Panc1 (cell line): ENCODE data around the gene LARGE2. TPM values are rescaled to one million over a fixed set of nuclear protein-coding genes. Genes with fewer than 3 reads are reported as not detected.

ENCODE experiments used
- ATAC-seq: fragments of 200-7000 bp; cut with Tn5 transposase; 2 replicates; pipeline ENCODE4 v1.9.1; 2020; ENCODE audit warnings: mild to moderate bottlenecking, moderate library complexity
- BruUV-seq: library from RNA; stranded (reverse); fragments of 400-500 nt; replicated peaks from 2 replicates; lab custom pipeline; 2021; lab: Mats Ljungman, UMichigan
- CTCF ChIA-PET: fragments of 300-600 bp; sonication (Branson Sonifier 250); formaldehyde crosslinking; loops from one replicate; lab custom pipeline; 2022; ENCODE audit warnings: antibody characterized with exemption; lab: Charles Lee
- POLR2A ChIA-PET: fragments of 300-600 bp; sonication (Branson Sonifier 250); formaldehyde crosslinking; loops from one replicate; lab custom pipeline; 2022; ENCODE audit warnings: antibody characterized with exemption; lab: Charles Lee
- DNase-seq: peaks from one replicate; pipeline ENCODE4 v3.0.0-alpha.2; 2010; ENCODE audit warnings: low read depth, low spot score
- H3K27ac ChIP-seq: 2 replicates; pipeline ENCODE4 v1.5.1; 2011; ENCODE audit warnings: mild to moderate bottlenecking, low read length, inconsistent platforms
- H3K27me3 ChIP-seq: fragments of 200-500 bp; sonication (Bioruptor generic); 2 replicates; pipeline ENCODE4 v1.6.0; 2014; ENCODE audit warnings: low read length, inconsistent platforms; ENCODE audit not compliant: control insufficient read depth, insufficient read depth
- H3K36me3 ChIP-seq: fragments of 200-500 bp; sonication (Bioruptor generic); 2 replicates; pipeline ENCODE4 v1.5.1; 2014; ENCODE audit warnings: inconsistent platforms, mild to moderate bottlenecking, low read length, moderate library complexity; ENCODE audit not compliant: control insufficient read depth, insufficient read depth
- H3K4me1 ChIP-seq: 2 replicates; pipeline ENCODE4 v1.5.1; 2011; ENCODE audit warnings: inconsistent platforms, mild to moderate bottlenecking, low read length, moderate library complexity; ENCODE audit not compliant: control insufficient read depth, insufficient read depth
- H3K4me3 ChIP-seq, 2 experiments: 2 replicates each; pipeline ENCODE4 v1.5.1; 2011 to 2012; ENCODE audit warnings: low read depth in 2 of 2, low read length in 2 of 2, mild to moderate bottlenecking in 2 of 2, inconsistent platforms in 1 of 2, moderate library complexity in 1 of 2
- H3K9me3 ChIP-seq: fragments of 200-500 bp; sonication (Bioruptor generic); 2 replicates; pipeline ENCODE4 v1.5.1; 2014; ENCODE audit warnings: low read depth, mild to moderate bottlenecking, inconsistent platforms, low read length, moderate library complexity; ENCODE audit not compliant: control insufficient read depth, insufficient read depth
- CTCF ChIP-seq: fragments of 450-650 bp; IDR thresholded peaks from 2 replicates; pipeline ENCODE4 v1.5.1; 2017; ENCODE audit warnings: mild to moderate bottlenecking
- POLR2AphosphoS5 ChIP-seq: IDR thresholded peaks from 2 replicates; pipeline ENCODE4 v1.6.1; 2012; ENCODE audit warnings: mild to moderate bottlenecking, low read depth, low read length, moderate library complexity
- REST ChIP-seq, 2 experiments: IDR thresholded peaks; 2 replicates each; pipeline ENCODE4 v1.6.1; 2011 to 2012; ENCODE audit warnings: low read depth in 2 of 2, control low read depth in 1 of 2, low read length in 1 of 2, mild to moderate bottlenecking in 1 of 2, moderate library complexity in 1 of 2; ENCODE audit not compliant: insufficient read depth in 1 of 2
- SIN3A ChIP-seq: IDR thresholded peaks from 2 replicates; pipeline ENCODE4 v1.6.1; 2012; ENCODE audit warnings: low read depth, mild to moderate bottlenecking, low read length, moderate library complexity, borderline replicate concordance; ENCODE audit not compliant: insufficient read depth
- TCF7L2 ChIP-seq: IDR thresholded peaks from 2 replicates; pipeline ENCODE4 v1.6.1; 2011; ENCODE audit warnings: mild to moderate bottlenecking, low read depth, low read length, inconsistent platforms
- in situ Hi-C: cut with HindIII; loops from 2 replicates; pipeline ENCODE4 v1.10.0; 2016; ENCODE audit warnings: low sequenced_read_pairs, low pct_unique_long_range_greater_than_20kb
- intact Hi-C: fragments of 100-400 bp; cut with micrococcal nuclease; formaldehyde crosslinking; loops from one replicate; pipeline ENCODE4 v1.10.0; 2022; ENCODE audit not compliant: unreplicated experiment
- total RNA-seq: library from RNA; stranded (reverse); gene quantifications from one replicate; pipeline ENCODE4 v1.2.1, GENCODE V29; 2021; ENCODE audit not compliant: unreplicated experiment

LARGE2 gene
- total RNA-seq, 1 experiment from 2014 or later, result 1.4 TPM

GRCh38 chr11:45921561-45922424 lies 663 bp upstream of the LARGE2 start:
- no peaks in the 10 kb centered on the region for H3K9me3 ChIP-seq
- H3K27me3 ChIP-seq, result no peaks in the 10 kb centered on the region; the same call in 1 of the 2 replicates
- H3K27ac ChIP-seq, result no peak overlapping the region
- no peak for TF ChIP-seq CTCF
- ChIA-PET POLR2A (no interaction called here), CTCF (no interaction called here)
- intact Hi-C loops, result no loop called here
- in situ Hi-C loops, result no loop called here
- BruUV-seq, result no TSS peak
- H3K36me3 ChIP-seq, result peaks cover 8% of the 10 kb centered on the region; the same call in 1 of the 2 replicates
- peaks cover 8% of the 10 kb centered on the region for H3K4me1 ChIP-seq
- DNase-seq (no peak), ATAC-seq (no peak)
- peak overlapping the region; percentile 41 to 42 for H3K4me3 ChIP-seq

DNA sequence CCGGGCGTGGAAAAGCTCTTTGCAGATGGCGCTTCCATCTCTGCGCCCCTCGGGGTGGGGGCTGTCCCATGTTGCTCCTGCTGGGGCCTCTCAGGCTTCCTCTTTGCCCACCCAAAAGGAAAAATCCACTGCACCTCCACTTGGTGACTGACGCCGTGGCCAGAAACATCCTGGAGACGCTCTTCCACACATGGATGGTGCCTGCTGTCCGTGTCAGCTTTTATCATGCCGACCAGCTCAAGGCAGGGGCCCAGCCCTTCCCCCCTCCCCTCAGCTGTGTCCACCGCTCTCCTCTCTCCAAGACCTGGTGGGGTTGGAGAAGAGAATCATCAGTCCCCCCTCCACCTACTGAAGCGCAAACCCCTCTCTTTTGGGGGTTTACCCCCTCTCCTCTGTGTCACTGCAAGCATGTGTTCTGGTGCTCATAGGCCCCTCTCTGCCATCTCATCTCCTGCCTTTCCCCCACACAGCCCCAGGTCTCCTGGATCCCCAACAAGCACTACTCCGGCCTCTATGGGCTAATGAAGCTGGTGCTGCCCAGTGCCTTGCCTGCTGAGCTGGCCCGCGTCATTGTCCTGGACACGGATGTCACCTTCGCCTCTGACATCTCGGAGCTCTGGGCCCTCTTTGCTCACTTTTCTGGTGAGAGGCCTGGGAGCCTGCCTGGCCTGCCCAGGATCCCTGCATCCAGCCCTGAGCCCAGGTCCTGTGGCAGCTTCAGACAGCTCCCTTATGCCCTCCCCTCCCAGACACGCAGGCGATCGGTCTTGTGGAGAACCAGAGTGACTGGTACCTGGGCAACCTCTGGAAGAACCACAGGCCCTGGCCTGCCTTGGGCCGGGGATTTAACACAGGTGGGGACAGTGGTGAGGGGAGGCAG lies 1.8 kb downstream of the LARGE2 start:
- H3K36me3 ChIP-seq, result peaks cover 3% of the 10 kb centered on the region; the same call in 1 of the 2 replicates
- H3K4me1 ChIP-seq, result peaks cover under 1% of the 10 kb centered on the region; the same call in 1 of the 2 replicates
- no peak overlapping the region for H3K4me3 ChIP-seq
- POLR2A ChIA-PET, result no interaction called here
- ATAC-seq (peak; percentile 37; the same call in 1 of the 2 replicates), DNase-seq (no peak)
- no peak overlapping the region for H3K27ac ChIP-seq
- CTCF ChIA-PET, result interaction anchor here (0.6 kb wide), 1 partner anchor 822 kb away, joined by 4 read pairs; no protein-coding TSS in a partner anchor
- in situ Hi-C loops, result no loop called here
- BruUV-seq, result no TSS peak
- H3K27me3 ChIP-seq, result no peaks in the 10 kb centered on the region; the same call in 1 of the 2 replicates
- intact Hi-C loops, result no loop called here
- no peaks in the 10 kb centered on the region for H3K9me3 ChIP-seq
- TF ChIP-seq REST (IDR thresholded peaks at IDR 0.05; ENCODE audit: insufficient read depth in 1 of 2, low read depth in 2 of 2, low read length in 1 of 2) (no peak), SIN3A (no peak), TCF7L2 (no peak), CTCF (no peak), POLR2AphosphoS5 (no peak)
